Peyer's patch (tissue), 4 donors: Measurements from ENCODE around the gene YTHDF1. TPM values are rescaled to one million over a fixed set of nuclear protein-coding genes. Genes with fewer than 3 reads are reported as not detected.

Experiments
- DNase-seq, 3 donors: peaks; one replicate each; pipeline ENCODE4 v3.0.0-alpha.2; 2017 to 2019
- H3K27ac ChIP-seq, 4 donors: fragments of 200-600 bp; sonication (generic); one replicate each; pipeline ENCODE4 v1.5.1; 2016 to 2019
- H3K27me3 ChIP-seq, 2 donors: fragments of 200-600 bp; sonication (generic); one replicate each; pipeline ENCODE4 v1.5.1; 2019
- H3K36me3 ChIP-seq, 3 donors: fragments of 200-600 bp; sonication (generic); one replicate each; pipeline ENCODE4 v1.5.1; 2016 to 2019
- H3K4me1 ChIP-seq, 4 donors: fragments of 200-600 bp; sonication (generic); one replicate each; pipeline ENCODE4 v1.5.1; 2016 to 2019
- H3K4me3 ChIP-seq, 4 donors: fragments of 200-600 bp; sonication (generic); 1 replicate in 3 of 4; 2 replicates in 1 of 4; pipeline ENCODE4 v1.5.1; 2016 to 2019; ENCODE audit warnings: mild to moderate bottlenecking in 1 of 4
- H3K9me3 ChIP-seq, 4 donors: fragments of 200-600 bp; sonication (generic); one replicate each; pipeline ENCODE4 v1.5.1; 2016 to 2019; ENCODE audit warnings: mild to moderate bottlenecking in 1 of 4
- POLR2A ChIP-seq, 2 donors: fragments of 450-650 bp; IDR thresholded peaks; one replicate each; pipeline ENCODE4 v1.5.1; 2017; ENCODE audit warnings: antibody characterized with exemption in 2 of 2, mild to moderate bottlenecking in 2 of 2, moderate library complexity in 2 of 2
- total RNA-seq, 4 donors: library from RNA; depleted of rRNA; stranded (reverse); fragments of >200 nt; gene quantifications; one replicate each; pipeline ENCODE4 v1.1.0, GENCODE V29; 2016
- TF ChIP-seq, protein P1 (sequence below), 6 experiments: fragments of 450-650 bp in 4 of 6; fragments of 200-600 bp in 2 of 6; sonication (generic) in 1 of 6; IDR thresholded peaks; one replicate each; pipeline ENCODE4 v1.5.1; 2017 to 2019; ENCODE audit warnings: antibody characterized with exemption in 6 of 6, mild to moderate bottlenecking in 3 of 6, moderate library complexity in 1 of 6

The YTHDF1 gene
- total RNA-seq, 4 donors from 2014 or later, result 25.7 to 30.5 (median 28.3) TPM

GRCh38 chr20:63210011-63210605 is 5.8 kb downstream of the YTHDF1 start:
- no peak for TF ChIP-seq POLR2A (IDR thresholded peaks at IDR 0.05)
- TF ChIP-seq, protein P1, sequence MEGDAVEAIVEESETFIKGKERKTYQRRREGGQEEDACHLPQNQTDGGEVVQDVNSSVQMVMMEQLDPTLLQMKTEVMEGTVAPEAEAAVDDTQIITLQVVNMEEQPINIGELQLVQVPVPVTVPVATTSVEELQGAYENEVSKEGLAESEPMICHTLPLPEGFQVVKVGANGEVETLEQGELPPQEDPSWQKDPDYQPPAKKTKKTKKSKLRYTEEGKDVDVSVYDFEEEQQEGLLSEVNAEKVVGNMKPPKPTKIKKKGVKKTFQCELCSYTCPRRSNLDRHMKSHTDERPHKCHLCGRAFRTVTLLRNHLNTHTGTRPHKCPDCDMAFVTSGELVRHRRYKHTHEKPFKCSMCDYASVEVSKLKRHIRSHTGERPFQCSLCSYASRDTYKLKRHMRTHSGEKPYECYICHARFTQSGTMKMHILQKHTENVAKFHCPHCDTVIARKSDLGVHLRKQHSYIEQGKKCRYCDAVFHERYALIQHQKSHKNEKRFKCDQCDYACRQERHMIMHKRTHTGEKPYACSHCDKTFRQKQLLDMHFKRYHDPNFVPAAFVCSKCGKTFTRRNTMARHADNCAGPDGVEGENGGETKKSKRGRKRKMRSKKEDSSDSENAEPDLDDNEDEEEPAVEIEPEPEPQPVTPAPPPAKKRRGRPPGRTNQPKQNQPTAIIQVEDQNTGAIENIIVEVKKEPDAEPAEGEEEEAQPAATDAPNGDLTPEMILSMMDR (IDR thresholded peaks at IDR 0.05), result no peak
- no peaks in the 10 kb centered on the region for H3K9me3 ChIP-seq

GRCh38 chr20:63208346-63208909 is 7.5 kb downstream of the YTHDF1 start:
- Histone ChIP-seq H3K36me3 (peaks cover 0 to 90% (median 0%) of the 10 kb centered on the region in 3 donors), H3K27ac (no peak overlapping the region), H3K27me3 (no peaks in the 10 kb centered on the region), H3K9me3 (no peaks in the 10 kb centered on the region), H3K4me1 (peaks cover 0 to 15% (median 0%) of the 10 kb centered on the region in 4 donors), H3K4me3 (no peak overlapping the region)
- TF ChIP-seq, protein P1 (IDR thresholded peaks at IDR 0.05), result no peak
- no peak for TF ChIP-seq POLR2A (IDR thresholded peaks at IDR 0.05)
- DNase-seq, result no peak

More at GRCh38 chr20:63210011-63210605, 5.8 kb downstream of the YTHDF1 start:
- Histone ChIP-seq H3K27ac (no peak overlapping the region), H3K4me3 (no peak overlapping the region), H3K27me3 (no peaks in the 10 kb centered on the region), H3K4me1 (peaks cover 0 to 30% (median 5%) of the 10 kb centered on the region in 4 donors), H3K36me3 (peaks cover 0 to 82% (median 0%) of the 10 kb centered on the region in 3 donors)
- no peak for DNase-seq

GRCh38 chr20:63206878-63207277 is 9.1 kb downstream of the YTHDF1 start:
- Histone ChIP-seq H3K4me3 (no peak overlapping the region), H3K9me3 (no peaks in the 10 kb centered on the region), H3K36me3 (peaks cover 0 to 90% (median 0%) of the 10 kb centered on the region in 3 donors), H3K27me3 (no peaks in the 10 kb centered on the region), H3K4me1 (no peaks in the 10 kb centered on the region), H3K27ac (no peak overlapping the region)
- no peak for TF ChIP-seq POLR2A (IDR thresholded peaks at IDR 0.05)
- TF ChIP-seq, protein P1 (IDR thresholded peaks at IDR 0.05), result no peak
- no peak for DNase-seq

DNA sequence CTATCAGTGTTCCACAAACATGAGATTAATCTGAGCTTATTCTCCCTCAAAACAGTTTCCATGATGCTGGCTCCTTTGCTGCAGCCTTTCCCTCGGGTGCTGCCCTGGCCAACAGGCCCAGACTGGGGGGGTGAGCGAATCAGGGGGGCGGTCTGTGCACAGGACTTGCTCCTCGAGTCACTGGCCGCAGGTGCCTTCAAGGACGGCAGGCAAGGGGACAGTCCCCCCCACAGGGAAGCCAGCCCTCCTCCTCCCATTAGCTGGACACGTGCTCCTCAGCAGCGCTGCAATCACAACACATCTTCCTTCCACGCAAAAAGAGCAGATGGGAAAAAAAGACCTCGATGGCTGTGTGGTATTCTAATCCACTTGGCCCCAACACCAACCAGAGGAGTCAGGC is 10.0 kb downstream of the YTHDF1 start:
- DNase-seq, result no peak
- no peaks in the 10 kb centered on the region for H3K4me1 ChIP-seq
- H3K36me3 ChIP-seq, result peaks cover 0 to 91% (median 0%) of the 10 kb centered on the region in 3 donors
- TF ChIP-seq, protein P1 (IDR thresholded peaks at IDR 0.05), result no peak
- no peak overlapping the region for H3K4me3 ChIP-seq
- no peak overlapping the region for H3K27ac ChIP-seq
- no peaks in the 10 kb centered on the region for H3K9me3 ChIP-seq
- no peaks in the 10 kb centered on the region for H3K27me3 ChIP-seq

DNA sequence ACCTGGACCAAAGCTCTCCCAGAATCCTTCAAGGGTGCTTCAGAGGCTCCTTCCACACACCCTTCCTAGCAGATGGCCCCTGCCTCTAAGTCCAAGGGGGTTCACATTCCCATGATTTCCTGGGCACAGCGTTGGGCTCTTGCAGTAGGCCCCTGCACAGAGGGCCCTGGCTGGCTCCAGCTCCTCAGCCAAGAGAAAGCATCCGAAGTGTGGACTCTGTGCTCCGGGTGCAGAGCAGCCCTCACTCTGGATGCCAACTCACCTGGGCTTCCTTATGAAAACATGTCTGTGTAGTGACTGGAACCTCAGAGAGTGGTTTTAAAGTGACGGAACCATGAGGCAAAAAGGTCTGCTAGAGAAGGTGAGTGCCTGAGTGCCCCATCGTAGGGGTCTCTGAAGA is 11.6 kb downstream of the YTHDF1 start:
- DNase-seq, result no peak
- H3K27me3 ChIP-seq, result no peaks in the 10 kb centered on the region
- H3K4me1 ChIP-seq, result no peaks in the 10 kb centered on the region
- H3K27ac ChIP-seq, result no peak overlapping the region
- TF ChIP-seq, protein P1 (IDR thresholded peaks at IDR 0.05), result no peak
- TF ChIP-seq POLR2A (IDR thresholded peaks at IDR 0.05), result no peak
- no peaks in the 10 kb centered on the region for H3K9me3 ChIP-seq
- no peak overlapping the region for H3K4me3 ChIP-seq
- peaks cover 0 to 91% (median 0%) of the 10 kb centered on the region in 3 donors for H3K36me3 ChIP-seq
